H9 (cell line): ENCODE results near the gene ICAM2. TPM values are rescaled to one million over a fixed set of nuclear protein-coding genes. Genes with fewer than 3 reads are reported as not detected.

Source experiments
- DNase-seq: peaks from one replicate; pipeline ENCODE4 v3.0.0-alpha.2; 2017
- H2AFZ ChIP-seq: one replicate; pipeline ENCODE4 v1.6.1; 2013; ENCODE audit warnings: mild to moderate bottlenecking, low read length, control low read depth, moderate library complexity
- H2AK5ac ChIP-seq: 2 replicates; pipeline ENCODE4 v1.6.1; 2013; ENCODE audit warnings: low read length, control low read depth, mixed read lengths; ENCODE audit not compliant: insufficient read length
- H2BK120ac ChIP-seq: one replicate; pipeline ENCODE4 v1.6.1; 2013; ENCODE audit warnings: low read depth, mild to moderate bottlenecking, low read length, control low read depth, inconsistent platforms; ENCODE audit not compliant: poor library complexity, severe bottlenecking
- H2BK12ac ChIP-seq: 2 replicates; pipeline ENCODE4 v1.6.1; 2013; ENCODE audit warnings: low read length, control low read depth, mixed read lengths, low read depth; ENCODE audit not compliant: insufficient read length
- H2BK15ac ChIP-seq: 2 replicates; pipeline ENCODE4 v1.6.1; 2013; ENCODE audit warnings: low read depth, low read length, control low read depth
- H2BK20ac ChIP-seq: one replicate; pipeline ENCODE4 v1.6.1; 2013; ENCODE audit warnings: low read depth, mild to moderate bottlenecking, low read length, control low read depth, inconsistent platforms; ENCODE audit not compliant: poor library complexity, severe bottlenecking
- H2BK5ac ChIP-seq: 2 replicates; pipeline ENCODE4 v1.6.1; 2013; ENCODE audit warnings: low read length, control low read depth, mixed read lengths; ENCODE audit not compliant: insufficient read length
- H3K14ac ChIP-seq: 2 replicates; pipeline ENCODE4 v1.6.1; 2013; ENCODE audit warnings: low read length, control low read depth; ENCODE audit not compliant: insufficient read depth
- H3K18ac ChIP-seq: 2 replicates; pipeline ENCODE4 v1.6.1; 2013; ENCODE audit warnings: low read depth, mild to moderate bottlenecking, mixed read lengths, low read length, control low read depth; ENCODE audit not compliant: insufficient read length
- H3K23ac ChIP-seq: 2 replicates; pipeline ENCODE4 v1.6.1; 2013; ENCODE audit warnings: low read length, control low read depth, mixed read lengths, low read depth; ENCODE audit not compliant: insufficient read length
- H3K23me2 ChIP-seq: 2 replicates; pipeline ENCODE4 v1.6.1; 2013; ENCODE audit warnings: low read depth, mild to moderate bottlenecking, mixed read lengths, low read length, control low read depth; ENCODE audit not compliant: insufficient read length, poor library complexity, severe bottlenecking
- H3K27ac ChIP-seq: 2 replicates; pipeline ENCODE4 v1.5.1; 2013; ENCODE audit warnings: low read length, control low read depth, mixed read lengths, low read depth; ENCODE audit not compliant: insufficient read length
- H3K27me3 ChIP-seq: 2 replicates; pipeline ENCODE4 v1.6.1; 2013; ENCODE audit warnings: low read length, control low read depth, inconsistent platforms; ENCODE audit not compliant: insufficient read depth
- H3K4ac ChIP-seq: 2 replicates; pipeline ENCODE4 v1.6.1; 2013; ENCODE audit warnings: low read depth, mild to moderate bottlenecking, control low read depth, inconsistent platforms, low read length, moderate library complexity
- H3K4me1 ChIP-seq: 2 replicates; pipeline ENCODE4 v1.6.1; 2013; ENCODE audit warnings: low read length, control low read depth, inconsistent platforms; ENCODE audit not compliant: insufficient read depth
- H3K4me2 ChIP-seq: 2 replicates; pipeline ENCODE4 v1.6.1; 2013; ENCODE audit warnings: low read length, control low read depth, mixed read lengths; ENCODE audit not compliant: insufficient read length, insufficient read depth
- H3K56ac ChIP-seq: 2 replicates; pipeline ENCODE4 v1.6.1; 2013; ENCODE audit warnings: low read depth, mild to moderate bottlenecking, mixed read lengths, low read length, control low read depth; ENCODE audit not compliant: insufficient read length
- H3K79me1 ChIP-seq: 2 replicates; pipeline ENCODE4 v1.6.1; 2013; ENCODE audit warnings: low read depth, mild to moderate bottlenecking, moderate library complexity, low read length, control low read depth, inconsistent platforms; ENCODE audit not compliant: insufficient read depth, poor library complexity, severe bottlenecking
- H3K79me2 ChIP-seq: 2 replicates; pipeline ENCODE4 v1.6.1; 2013; ENCODE audit warnings: low read length, control low read depth, inconsistent platforms; ENCODE audit not compliant: insufficient read depth
- H3K9ac ChIP-seq: 2 replicates; pipeline ENCODE4 v1.6.1; 2013; ENCODE audit warnings: low read length, control low read depth, mixed read lengths; ENCODE audit not compliant: insufficient read length; ENCODE audit errors: extremely low read depth
- H3K9me3 ChIP-seq: one replicate; pipeline ENCODE4 v1.6.1; 2013; ENCODE audit warnings: low read depth, low read length, inconsistent platforms; ENCODE audit not compliant: control insufficient read depth
- H3T11ph ChIP-seq: one replicate; pipeline ENCODE4 v1.6.1; 2013; ENCODE audit warnings: mild to moderate bottlenecking, low read length, control low read depth, inconsistent platforms
- H4K20me1 ChIP-seq: one replicate; pipeline ENCODE4 v1.6.1; 2013; ENCODE audit not compliant: control insufficient read depth, insufficient read length, insufficient read depth
- H4K5ac ChIP-seq: 2 replicates; pipeline ENCODE4 v1.6.1; 2013; ENCODE audit warnings: low read depth, mild to moderate bottlenecking, mixed read lengths, low read length, control low read depth; ENCODE audit not compliant: insufficient read length
- H4K8ac ChIP-seq: replicated peaks from 2 replicates; pipeline ENCODE4 v1.6.1; 2013; ENCODE audit warnings: low read length, control low read depth, mixed read lengths, low read depth; ENCODE audit not compliant: insufficient read length
- H4K91ac ChIP-seq: 2 replicates; pipeline ENCODE4 v1.6.1; 2013; ENCODE audit warnings: low read depth, mild to moderate bottlenecking, moderate library complexity, mixed read lengths, low read length, control low read depth; ENCODE audit not compliant: insufficient read length
- H3K27ac Mint-ChIP-seq, 3 experiments: 2 replicates in 2 of 3; 3 replicates in 1 of 3; pipeline ENCODE4 v1.8.0; 2020 to 2021; ENCODE audit warnings: mixed read lengths in 3 of 3, mild to moderate bottlenecking in 1 of 3, moderate library complexity in 1 of 3
- H3K27me3 Mint-ChIP-seq: 2 replicates; pipeline ENCODE4 v1.8.0; 2021; ENCODE audit warnings: low read depth, mild to moderate bottlenecking, moderate library complexity, mixed read lengths
- H3K36me3 Mint-ChIP-seq, 3 experiments: 2 replicates in 2 of 3; 3 replicates in 1 of 3; pipeline ENCODE4 v1.8.0; 2020 to 2021; ENCODE audit warnings: low read depth in 3 of 3, mixed read lengths in 3 of 3; ENCODE audit not compliant: insufficient read depth in 1 of 3
- H3K4me1 Mint-ChIP-seq, 2 experiments: 2 replicates each; pipeline ENCODE4 v1.8.0; 2020; ENCODE audit warnings: mixed read lengths in 2 of 2
- H3K4me3 Mint-ChIP-seq, 2 experiments: 2 replicates in 1 of 2; 3 replicates in 1 of 2; pipeline ENCODE4 v1.8.0; 2020 to 2021; ENCODE audit warnings: mild to moderate bottlenecking in 2 of 2, mixed read lengths in 2 of 2, moderate library complexity in 1 of 2
- H3K9me3 Mint-ChIP-seq, 2 experiments: 2 replicates in 1 of 2; 3 replicates in 1 of 2; pipeline ENCODE4 v1.8.0; 2020; ENCODE audit warnings: mild to moderate bottlenecking in 2 of 2, mixed read lengths in 2 of 2, moderate library complexity in 1 of 2
- CTCF ChIP-seq: fragments of 200-600 bp; sonication (generic); conservative IDR thresholded peaks from 3 replicates; pipeline ENCODE4 v1.8.0; 2021; ENCODE audit warnings: antibody characterized with exemption, mild to moderate bottlenecking
- WGBS: extraction: QIAGEN DNeasy Blood & Tissue Kit; methylation state at CpG from one replicate; pipeline ENCODE4 v1.1.7; 2013; ENCODE audit warnings: missing lambda C conversion rate, low lambda C conversion rate, mixed read lengths; ENCODE audit not compliant: insufficient read length; ENCODE audit errors: extremely low coverage; 5-methylcytosine and 5-hydroxymethylcytosine counted together
- total RNA-seq: library from RNA; stranded (reverse); gene quantifications from 2 replicates; pipeline ENCODE4 v1.2.1, GENCODE V29; 2021

Gene ICAM2
- total RNA-seq, 1 experiment from 2014 or later, result 0.28 TPM

GRCh38 chr17:64006361-64007088 is 13.9 kb downstream of the ICAM2 start:
- Histone ChIP-seq H2BK20ac (no peak overlapping the region), H4K5ac (no peak overlapping the region), H3T11ph (no peak overlapping the region), H3K56ac (no peak overlapping the region), H3K23me2 (no peaks in the 10 kb centered on the region), H3K14ac (no peak overlapping the region; the same call in 1 of the 2 replicates), H4K8ac (no peak overlapping the region), H4K20me1 (no peaks in the 10 kb centered on the region), H4K91ac (no peak overlapping the region), H3K4me2 (no peak overlapping the region), H3K23ac (no peak overlapping the region), H2AFZ (no peak overlapping the region), H3K27ac (no peak overlapping the region), H2AK5ac (no peak overlapping the region), H2BK12ac (no peak overlapping the region), H3K4ac (no peak overlapping the region), H3K18ac (no peak overlapping the region), H3K27me3 (no peaks in the 10 kb centered on the region), H3K4me1 (peaks cover 3% of the 10 kb centered on the region; the same call in 1 of the 2 replicates), H3K79me1 (no peaks in the 10 kb centered on the region), H3K9me3 (no peaks in the 10 kb centered on the region), H3K79me2 (no peaks in the 10 kb centered on the region), H2BK120ac (no peak overlapping the region), H2BK5ac (no peak overlapping the region), H2BK15ac (no peak overlapping the region), H3K9ac (no peak overlapping the region)
- DNase-seq, result peak; percentile 24
- Mint-ChIP-seq H3K4me1 (peaks cover 14 to 24% of the 10 kb centered on the region in 2 experiments), H3K27ac (no peak overlapping the region), H3K27me3 (peaks cover 7% of the 10 kb centered on the region), H3K9me3 (no peaks in the 10 kb centered on the region), H3K36me3 (no peaks in the 10 kb centered on the region), H3K4me3 (no peak overlapping the region)
- WGBS, result no CpG with 5 or more reads among the region's 13 CpGs
- no peak for TF ChIP-seq CTCF
